HG03432 (cell line): ENCODE data around the gene UGT1A8.

Experiments
- ATAC-seq: cut with Tn5 transposase; IDR thresholded peaks from one replicate; pipeline ENCODE4 v1.9.1; 2021; ENCODE audit warnings: mild to moderate bottlenecking, moderate library complexity; ENCODE audit not compliant: unreplicated experiment

UGT1A8 gene

DNA sequence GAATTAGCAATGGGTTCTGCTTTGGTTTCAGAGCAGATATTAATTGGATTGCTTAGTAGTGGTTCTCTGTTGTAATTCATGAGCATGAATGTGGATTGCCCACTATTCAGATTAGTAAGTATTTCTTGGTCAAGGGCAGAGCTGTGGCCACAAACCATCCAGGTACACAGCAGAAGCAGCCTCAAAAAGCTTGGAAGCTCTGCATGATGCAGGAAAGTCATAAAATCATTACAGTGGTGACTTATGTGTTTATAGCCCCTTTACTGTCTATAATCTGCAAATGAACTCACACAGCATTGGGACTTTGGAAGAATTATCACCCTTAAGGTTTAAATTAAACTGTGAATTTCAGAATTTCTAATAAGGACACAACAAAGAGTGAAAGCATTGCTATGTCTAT is 140.7 kb downstream of the UGT1A8 start:
- ATAC-seq = no peak

- ATAC-seq = no peak
These were observed 141.4 kb downstream of the UGT1A8 start for GRCh38 chr2:233758849-233759248.

DNA sequence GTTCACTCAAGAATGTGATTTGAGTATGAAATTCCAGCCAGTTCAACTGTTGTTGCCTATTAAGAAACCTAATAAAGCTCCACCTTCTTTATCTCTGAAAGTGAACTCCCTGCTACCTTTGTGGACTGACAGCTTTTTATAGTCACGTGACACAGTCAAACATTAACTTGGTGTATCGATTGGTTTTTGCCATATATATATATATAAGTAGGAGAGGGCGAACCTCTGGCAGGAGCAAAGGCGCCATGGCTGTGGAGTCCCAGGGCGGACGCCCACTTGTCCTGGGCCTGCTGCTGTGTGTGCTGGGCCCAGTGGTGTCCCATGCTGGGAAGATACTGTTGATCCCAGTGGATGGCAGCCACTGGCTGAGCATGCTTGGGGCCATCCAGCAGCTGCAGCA is 142.6 kb downstream of the UGT1A8 start, which contains the start of gene UGT1A1:
Gene UGT1A1, plus strand, starts transcription at position 228 of the 400 bp plus-strand sequence. Its CDS starts 18 bp downstream, at position 246.
- ATAC-seq = no peak

GRCh38 chr2:233761040-233761769 is 143.8 kb downstream of the UGT1A8 start:
- ATAC-seq = no peak

DNA sequence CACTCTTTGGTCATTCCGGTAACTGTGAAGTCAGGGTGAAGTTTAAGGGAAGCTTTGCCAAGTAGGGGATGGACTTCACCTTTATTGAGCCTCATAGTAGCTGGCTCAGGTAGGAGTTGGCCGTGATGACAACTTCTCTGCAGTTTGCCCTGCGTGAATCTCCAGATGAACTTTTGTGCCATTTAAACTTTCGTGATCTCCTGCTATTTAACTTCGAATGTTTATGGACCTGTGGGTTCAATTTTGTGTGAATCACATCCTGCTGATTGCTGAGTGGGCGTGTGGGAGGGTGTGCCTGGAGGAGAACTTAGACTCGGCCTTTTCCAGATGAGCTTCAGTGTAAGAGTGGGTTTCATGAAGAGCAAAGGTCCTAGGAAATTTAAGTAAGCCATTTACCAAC is 146.8 kb downstream of the UGT1A8 start:
- ATAC-seq = no peak

GRCh38 chr2:233764761-233765160 is 147.3 kb downstream of the UGT1A8 start:
- ATAC-seq = no peak

- no peak for ATAC-seq
These were observed 149.0 kb downstream of the UGT1A8 start for GRCh38 chr2:233766416-233766815.

- no peak for ATAC-seq
These were observed 150.6 kb downstream of the UGT1A8 start for GRCh38 chr2:233768076-233768475.

DNA sequence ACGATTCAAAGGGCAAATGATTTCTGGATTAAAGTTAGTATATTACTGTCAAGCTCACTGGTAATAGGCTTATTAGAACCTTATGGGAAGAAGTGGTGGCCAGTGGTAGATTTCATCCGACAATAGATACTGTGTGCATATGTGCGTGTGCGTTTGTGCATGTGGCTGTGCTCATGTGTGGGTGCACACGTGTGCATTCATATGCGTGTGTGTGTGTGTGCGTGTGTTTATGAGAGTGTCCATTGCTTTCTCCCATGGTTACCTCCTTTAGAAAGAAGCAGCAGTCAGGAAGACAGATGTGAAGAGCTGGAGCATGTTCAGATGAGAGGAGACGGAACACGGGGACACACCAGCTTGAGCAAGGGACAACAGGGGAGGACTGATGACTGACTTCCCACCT is 151.8 kb downstream of the UGT1A8 start:
- no peak for ATAC-seq

- no peak for ATAC-seq
These were observed 154.7 kb downstream of the UGT1A8 start for GRCh38 chr2:233772153-233772552.

GRCh38 chr2:233772583-233772982 is 155.2 kb downstream of the UGT1A8 start:
- ATAC-seq = no peak

GRCh38 chr2:233773854-233774253 is 156.4 kb downstream of the UGT1A8 start:
- ATAC-seq = no peak

- no peak for ATAC-seq
These were observed 158.0 kb downstream of the UGT1A8 start for GRCh38 chr2:233775414-233775813.

DNA sequence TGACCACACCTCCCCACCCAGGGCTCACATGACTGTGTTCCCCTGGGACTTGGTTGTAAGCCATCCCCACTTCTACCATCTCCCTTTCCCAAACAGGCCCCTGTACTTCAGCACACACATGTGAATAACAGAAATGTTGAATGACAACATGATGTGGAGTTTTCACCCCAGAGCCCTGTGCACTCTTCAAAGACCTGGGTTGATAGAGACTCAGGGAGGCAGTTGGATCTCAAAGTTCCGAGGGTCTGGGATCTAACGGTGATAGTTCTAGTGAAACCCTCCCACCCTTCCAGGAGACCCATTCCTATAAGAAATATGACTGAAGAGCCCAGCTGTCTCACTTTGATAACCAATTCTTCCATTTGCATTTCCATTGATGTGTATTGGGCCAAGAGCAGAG is 160.6 kb downstream of the UGT1A8 start, which contains the start of gene MROH2A:
Gene MROH2A, plus strand, starts transcription at position 301 of the 400 bp plus-strand sequence. CDS start 1,029 bp downstream, outside the sequence.
- no peak for ATAC-seq

GRCh38 chr2:233779722-233780121 is 162.3 kb downstream of the UGT1A8 start:
- no peak for ATAC-seq

GRCh38 chr2:233780771-233781170 is 163.3 kb downstream of the UGT1A8 start:
- ATAC-seq = no peak

GRCh38 chr2:233789554-233789953 is 172.1 kb downstream of the UGT1A8 start:
- no peak for ATAC-seq

- ATAC-seq = no peak
These were observed 173.9 kb downstream of the UGT1A8 start for GRCh38 chr2:233791151-233791882.

GRCh38 chr2:233791883-233792329 is 174.5 kb downstream of the UGT1A8 start:
- ATAC-seq = no peak

DNA sequence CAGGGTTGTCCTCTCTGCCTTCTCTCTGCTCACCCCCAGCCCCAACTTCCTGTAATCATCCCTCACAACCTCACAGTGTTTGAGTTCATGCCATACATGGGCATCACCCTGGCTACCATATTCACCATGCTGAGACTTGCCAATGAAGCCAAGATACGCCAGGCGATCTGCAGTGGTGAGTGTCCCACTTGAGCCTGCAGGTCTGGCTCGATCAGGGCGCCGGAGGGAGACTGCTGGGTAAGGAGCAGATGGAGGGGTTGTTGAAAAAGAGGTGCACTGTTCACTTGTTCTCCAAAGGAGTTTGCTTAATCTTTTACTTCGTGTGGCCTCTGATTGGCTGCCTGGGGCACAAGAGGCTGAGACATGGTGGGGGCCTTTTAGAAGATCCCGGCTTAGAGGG is 175.3 kb downstream of the UGT1A8 start:
- no peak for ATAC-seq

DNA sequence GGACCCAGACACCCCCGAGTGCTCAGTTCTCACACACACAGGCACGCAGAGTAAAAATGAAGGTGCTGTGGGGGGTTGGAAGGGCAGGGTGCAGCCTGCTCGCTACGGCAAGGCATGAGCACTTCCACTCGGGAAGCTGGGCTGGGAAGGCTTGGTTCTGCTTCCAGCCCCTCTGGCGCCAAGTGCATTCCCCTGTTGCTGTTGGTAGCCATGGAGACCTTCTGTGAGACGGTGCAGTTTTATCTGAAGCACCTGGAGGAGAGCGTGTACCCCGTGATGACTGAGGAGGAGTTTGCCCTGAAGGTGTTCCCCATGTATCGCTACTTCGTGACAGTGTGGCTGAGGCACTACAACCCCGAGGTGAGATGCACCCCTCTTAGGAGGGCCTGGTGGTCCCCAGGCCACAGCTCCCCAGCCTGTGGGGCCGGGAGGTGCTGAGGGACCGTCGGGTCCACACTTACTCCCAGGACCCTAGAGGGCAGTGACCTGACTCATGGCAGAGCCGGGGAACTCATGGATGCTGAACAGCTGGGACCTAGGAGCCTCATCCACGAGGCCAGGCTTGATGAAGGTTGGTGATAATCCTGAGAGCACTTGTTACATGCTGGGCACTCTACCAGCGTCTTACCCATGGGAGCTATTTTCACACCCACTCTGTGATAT is 176.2 kb downstream of the UGT1A8 start:
- no peak for ATAC-seq
